Right ventricle myocardium inferior (tissue), 1 donor: ENCODE results near the gene BEND3. TPM values are rescaled to one million over a fixed set of nuclear protein-coding genes. Genes with fewer than 3 reads are reported as not detected.
A peak's percentile ranks its signal among the peaks of the same experiment; 100 is the strongest.
"Not testable (repeated sequence)": the region's sequence is repeated elsewhere in the genome, so short reads cannot be mapped to it uniquely, and the experiment has no call there.

ENCODE experiments used
- ATAC-seq: fragments of 200-7000 bp; cut with Tn5 transposase; one replicate; pipeline ENCODE4 v1.9.1; 2020; ENCODE audit warnings: mild to moderate bottlenecking, moderate library complexity
- DNase-seq: peaks from one replicate; pipeline ENCODE4 v3.0.0; 2021; ENCODE audit errors: missing footprints
- intact Hi-C: fragments of 100-400 bp; cut with DNase I; formaldehyde crosslinking; loops from one replicate; pipeline ENCODE4 v1.11.0; 2022
- total RNA-seq: library from RNA; stranded (reverse); fragmentation: NEBNext Ultra II Directional; extraction: Animal tissue kit (Norgen Biotek cat#: 25700); gene quantifications from one replicate; pipeline ENCODE4 v1.2.1, GENCODE V29; 2021
- donor health status: DM: no; HTN: yes; CAD: no; lungs with severe emphysema.

Gene BEND3
- total RNA-seq, 1 donor from 2014 or later: 1.6 TPM

DNA sequence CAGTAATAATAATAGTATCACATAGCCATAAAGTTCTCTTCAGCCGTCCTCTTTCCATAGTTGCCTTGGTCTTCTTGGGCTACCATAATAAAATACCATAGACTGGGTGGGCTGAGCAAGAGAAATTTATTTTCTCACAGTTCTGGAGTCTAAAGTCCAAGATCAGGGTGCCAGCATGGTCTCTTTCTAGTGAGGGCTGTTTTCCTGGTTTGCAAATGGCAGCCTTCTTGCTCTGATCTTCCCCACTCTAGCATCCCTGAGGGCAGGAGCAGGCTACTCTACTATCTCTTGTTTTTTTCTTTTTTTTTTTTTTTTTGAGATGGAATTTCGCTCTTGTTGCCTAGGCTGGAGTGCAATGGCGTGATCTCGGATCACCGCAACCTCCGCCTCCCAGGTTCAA lies 8.2 kb upstream of the BEND3 start:
- intact Hi-C loops: no loop called here
- ATAC-seq (no peak), DNase-seq (no peak)

DNA sequence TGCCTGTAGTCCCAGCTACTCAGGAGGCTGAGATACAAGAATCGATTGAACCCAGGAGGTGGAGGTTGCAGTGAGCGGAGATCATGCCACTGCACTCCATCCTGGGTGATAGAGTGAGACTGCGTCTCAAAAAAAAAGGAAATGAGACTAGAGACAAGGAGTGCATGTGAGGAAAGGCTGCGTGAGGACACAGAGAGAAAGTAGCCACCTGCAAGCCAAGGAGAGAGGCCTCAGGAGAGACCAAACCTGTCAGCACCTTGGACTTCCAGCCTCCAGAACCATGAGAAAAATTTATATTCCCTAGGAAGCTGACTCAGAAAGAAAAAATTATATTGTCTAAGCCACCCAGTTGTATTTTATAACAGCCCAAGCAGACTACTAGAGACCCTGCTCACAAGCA lies 7.4 kb upstream of the BEND3 start:
- DNase-seq (no peak), ATAC-seq (no peak)
- intact Hi-C loops: no loop called here

DNA sequence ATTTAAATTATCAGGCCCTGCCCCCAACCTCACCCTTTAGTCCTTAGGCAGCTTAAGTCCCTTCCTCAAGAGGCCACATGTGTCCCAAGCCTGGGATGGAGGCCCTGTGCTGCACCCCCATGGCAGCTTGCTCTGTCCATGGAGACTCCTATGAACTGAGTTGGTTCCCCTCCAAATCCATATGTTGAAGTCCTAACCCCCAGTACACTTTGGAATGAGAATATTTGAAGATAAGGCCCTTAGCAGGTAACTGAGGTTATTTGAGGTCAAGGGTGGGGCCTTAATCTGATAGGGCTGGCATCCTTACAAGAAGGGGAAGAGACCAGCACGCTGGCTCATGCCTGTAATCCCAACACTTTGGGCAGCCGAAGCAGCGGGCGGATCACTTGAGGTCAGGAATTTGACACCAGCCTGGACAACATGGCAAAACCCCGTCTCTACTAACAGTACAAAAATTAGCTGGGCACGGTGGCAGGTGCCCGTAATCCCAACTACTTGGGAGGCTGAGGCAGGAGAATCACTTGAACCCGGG lies 6.7 kb upstream of the BEND3 start:
- intact Hi-C loops: no loop called here

GRCh38 chr6:107121266-107121665 lies 6.0 kb upstream of the BEND3 start:
- intact Hi-C loops: no loop called here
- ATAC-seq (no peak), DNase-seq (no peak)

More for the DNA sequence above, 6.7 kb upstream of the BEND3 start:
- DNase-seq (no peak), ATAC-seq (no peak)

- ATAC-seq (no peak), DNase-seq (no peak)
- intact Hi-C loops: no loop called here
Observed at GRCh38 chr6:107120404-107120803, 5.1 kb upstream of the BEND3 start.

GRCh38 chr6:107118976-107119375 lies 3.7 kb upstream of the BEND3 start:
- intact Hi-C loops: no loop called here
- ATAC-seq (no peak), DNase-seq (no peak)

DNA sequence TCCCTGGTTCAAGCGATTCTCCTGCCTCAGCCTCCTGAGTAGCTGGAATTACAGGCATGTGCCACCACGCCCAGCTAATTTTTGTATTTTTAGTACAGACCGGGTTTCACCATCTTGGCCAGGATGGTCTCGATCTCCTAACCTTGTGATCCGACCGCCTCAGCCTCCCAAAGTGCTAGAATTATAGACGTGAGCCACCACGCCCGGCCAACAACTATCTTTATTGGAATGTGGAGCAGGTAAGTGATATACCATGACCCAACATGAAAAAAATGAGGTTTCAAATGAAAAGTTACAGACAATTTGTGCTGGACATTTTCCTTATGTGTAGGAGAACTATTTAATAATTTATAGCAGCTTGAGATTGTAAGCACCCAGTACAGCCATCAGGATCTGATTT lies 3.2 kb upstream of the BEND3 start:
- ATAC-seq, intact Hi-C loops, DNase-seq: not testable (repeated sequence)

- no peak for ATAC-seq
- intact Hi-C loops: no loop called here
- DNase-seq: no peak
Observed at GRCh38 chr6:107116931-107117330, 1.6 kb upstream of the BEND3 start.

DNA sequence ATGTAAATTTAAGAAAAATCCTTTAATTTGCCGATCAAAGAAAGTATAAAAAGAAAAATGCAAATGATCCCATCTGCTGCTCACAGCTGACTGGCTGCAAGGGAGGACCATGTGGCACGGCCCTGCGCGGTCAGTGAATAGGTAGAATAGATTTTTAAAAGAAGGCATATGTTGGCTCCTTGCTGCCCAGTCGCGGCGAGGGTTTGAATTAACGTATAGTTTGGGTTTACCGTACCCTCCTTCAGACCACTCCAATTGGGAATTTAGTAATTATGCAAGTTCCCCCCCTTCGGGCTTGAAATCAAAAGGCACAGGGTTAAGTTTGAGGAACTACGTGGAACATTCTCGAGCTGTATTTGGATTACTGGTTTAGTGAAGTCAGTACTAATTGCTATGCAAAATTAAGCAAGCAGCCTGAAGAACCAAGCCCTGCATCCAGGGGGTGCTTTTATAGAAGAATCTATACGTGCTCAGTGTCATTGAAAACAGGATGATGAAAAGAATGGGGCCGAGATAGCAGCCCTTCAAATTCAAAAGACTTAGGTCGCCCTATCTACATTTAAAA lies 1.1 kb upstream of the BEND3 start:
- no peak for DNase-seq
- intact Hi-C loops: no loop called here
- ATAC-seq: no peak

- intact Hi-C loops: no loop called here
- DNase-seq: no peak
- no peak for ATAC-seq
Observed at GRCh38 chr6:107115695-107116327, 496 bp upstream of the BEND3 start.

GRCh38 chr6:107114213-107114925 lies 946 bp downstream of the BEND3 start:
- intact Hi-C loops: loop anchor here (1.0 kb wide), 1 partner anchor 86 kb away; the partner anchor contains the start of gene MTRES1
- ATAC-seq: peak; percentile 98

GRCh38 chr6:107110200-107110599 lies 5.1 kb downstream of the BEND3 start:
- DNase-seq (no peak), ATAC-seq (no peak)
- intact Hi-C loops: no loop called here

More at GRCh38 chr6:107114213-107114925, 946 bp downstream of the BEND3 start:
- peak; percentile 93 for DNase-seq

- DNase-seq: no peak
- ATAC-seq: no peak
- intact Hi-C loops: no loop called here
Observed at GRCh38 chr6:107108201-107108890, 7.0 kb downstream of the BEND3 start.

- intact Hi-C loops: no loop called here
- no peak for ATAC-seq
- DNase-seq: no peak
Observed at GRCh38 chr6:107107791-107108190, 7.5 kb downstream of the BEND3 start.

- no peak for DNase-seq
- intact Hi-C loops: no loop called here
- no peak for ATAC-seq
Observed at GRCh38 chr6:107106165-107106564, 9.2 kb downstream of the BEND3 start.

DNA sequence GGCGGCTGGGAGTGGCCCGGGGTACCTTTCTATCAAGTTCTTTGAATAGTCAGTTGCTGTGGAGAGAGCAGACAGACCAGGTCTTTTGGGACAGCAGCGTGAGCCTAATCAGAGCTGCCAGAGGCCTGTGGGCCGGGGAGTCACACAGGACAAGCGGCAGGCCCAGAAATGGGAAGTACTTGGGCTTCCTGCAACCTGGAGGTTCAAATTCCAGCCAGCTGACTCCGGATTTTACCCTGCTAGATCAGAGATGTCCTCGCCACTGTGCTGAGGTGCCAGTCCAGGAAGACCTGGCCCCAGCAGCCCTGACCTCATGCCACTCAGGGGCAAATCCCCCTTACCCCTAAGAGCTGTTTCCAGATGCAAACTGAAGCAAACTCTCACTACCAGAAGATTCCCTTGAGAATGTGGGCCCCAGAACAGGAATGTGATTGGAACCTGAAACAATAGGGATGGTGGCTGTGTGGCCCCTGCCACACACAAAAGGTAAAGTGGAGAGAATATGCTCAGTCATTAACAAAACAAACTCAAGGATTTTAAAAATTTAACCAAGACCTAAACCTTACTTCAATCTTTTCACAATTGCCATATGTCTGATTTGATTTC lies 9.7 kb downstream of the BEND3 start:
- ATAC-seq: no peak
- intact Hi-C loops: no loop called here
- DNase-seq: no peak

DNA sequence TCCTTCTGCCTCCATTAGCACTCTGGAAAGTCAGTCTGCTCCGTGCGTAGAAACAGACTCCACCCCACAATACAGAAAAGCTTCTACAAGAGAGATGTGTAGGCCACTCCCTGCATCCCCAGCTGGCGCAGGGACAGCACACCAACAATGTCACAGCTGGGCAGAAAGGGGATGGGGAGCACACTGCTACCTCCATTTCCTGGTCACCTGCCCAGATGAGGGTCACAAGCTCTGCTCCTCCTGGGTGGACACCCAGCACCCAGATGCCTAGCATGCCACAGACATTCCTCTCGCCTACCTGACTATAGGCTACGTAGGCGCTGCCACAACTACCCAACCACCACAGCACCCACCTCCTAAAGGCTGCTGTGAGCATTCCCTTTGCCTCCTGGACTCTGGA lies 12.2 kb downstream of the BEND3 start:
- no peak for DNase-seq
- no peak for ATAC-seq
- intact Hi-C loops: no loop called here

- intact Hi-C loops: no loop called here
- DNase-seq (no peak), ATAC-seq (no peak)
Observed at GRCh38 chr6:107102414-107102805, 12.9 kb downstream of the BEND3 start.
